HG03135 (cell line): Measurements from ENCODE around the gene TLR8.
"Not testable (repeated sequence)": the region's sequence is repeated elsewhere in the genome, so short reads cannot be mapped to it uniquely, and the experiment has no call there.

Source experiments
- ATAC-seq: cut with Tn5 transposase; IDR thresholded peaks from one replicate; pipeline ENCODE4 v1.9.1; 2021; ENCODE audit warnings: mild to moderate bottlenecking, moderate library complexity; ENCODE audit not compliant: unreplicated experiment

The TLR8 gene

DNA sequence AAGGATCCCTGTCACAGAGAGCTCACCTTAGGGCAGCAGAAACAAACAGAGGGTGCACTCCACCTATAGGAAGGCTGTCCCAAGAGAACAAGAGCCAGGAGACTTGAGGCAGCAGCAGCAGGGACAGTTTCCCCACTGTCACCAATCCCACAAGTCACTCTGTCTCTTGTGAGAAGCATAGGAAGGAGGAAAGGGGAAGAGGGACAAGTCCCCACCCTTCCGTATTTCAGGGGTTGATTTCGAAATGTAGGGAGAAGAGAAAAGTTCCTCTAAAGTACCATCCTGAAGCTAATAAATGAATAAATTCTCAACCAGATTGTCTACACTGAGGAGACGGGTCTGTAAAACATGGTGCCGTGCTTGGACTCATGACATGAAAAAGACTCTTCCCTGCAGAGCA is 9.5 kb upstream of the TLR8 start:
- no peak for ATAC-seq

DNA sequence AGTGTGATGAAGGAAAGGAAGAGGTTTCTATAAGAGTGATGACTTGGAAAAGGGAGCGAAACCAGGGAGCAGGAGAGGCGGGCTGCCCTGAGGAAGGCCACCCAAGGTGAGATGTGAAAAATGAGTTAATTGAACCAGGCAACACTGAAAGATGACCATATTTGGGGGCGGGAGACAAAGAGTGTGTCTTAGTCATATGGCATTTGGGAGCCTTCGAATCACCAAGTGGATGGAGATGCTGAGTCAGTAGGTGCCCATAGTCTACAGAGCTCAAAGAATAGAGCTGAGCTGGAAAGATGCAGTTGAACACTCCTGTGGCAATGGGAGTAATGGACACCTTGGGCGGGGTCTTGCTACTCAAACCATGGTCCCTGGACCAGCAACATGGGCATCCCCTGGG is 8.3 kb upstream of the TLR8 start:
- ATAC-seq = no peak

GRCh38 chrX:12899506-12899905 is 6.9 kb upstream of the TLR8 start:
- ATAC-seq = no peak

DNA sequence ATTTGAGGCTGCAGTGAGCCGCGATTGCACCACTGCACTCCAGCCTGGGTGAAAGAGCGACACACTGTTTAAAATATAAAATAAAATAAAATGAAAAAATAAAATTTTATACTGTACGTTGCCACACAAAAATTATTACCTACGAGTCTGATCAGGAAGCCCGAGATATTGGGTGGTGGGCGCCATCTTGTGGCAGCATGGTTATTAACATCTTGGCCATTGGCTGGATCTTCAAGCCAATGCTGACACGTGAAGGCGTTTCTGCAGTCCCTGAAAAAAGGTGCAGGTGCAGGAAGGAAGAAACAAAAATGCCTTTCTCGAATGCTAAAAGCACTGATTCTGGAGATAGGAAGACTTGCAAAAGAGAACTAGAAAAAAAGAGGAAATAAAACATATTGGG is 4.9 kb upstream of the TLR8 start:
- no peak for ATAC-seq

DNA sequence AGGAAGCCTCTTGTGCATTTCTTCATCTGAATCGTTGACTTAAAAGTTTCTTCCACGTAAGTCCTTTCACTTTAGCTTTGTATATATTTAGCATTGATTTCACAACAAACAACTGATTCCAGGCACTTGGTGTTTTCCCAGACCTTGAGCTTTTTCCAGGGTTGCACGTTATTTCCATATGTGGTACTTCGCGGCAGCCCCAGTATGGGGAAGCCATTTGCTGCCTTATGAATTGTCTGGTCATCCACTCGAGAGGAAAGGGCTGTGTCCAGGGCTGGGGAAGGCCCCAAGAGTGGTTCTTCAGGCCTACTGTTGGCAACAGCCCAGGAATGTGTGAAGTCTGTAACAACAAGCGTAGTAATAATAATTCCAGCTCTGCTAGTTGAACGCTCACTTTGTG is 2.8 kb upstream of the TLR8 start:
- ATAC-seq = no peak

DNA sequence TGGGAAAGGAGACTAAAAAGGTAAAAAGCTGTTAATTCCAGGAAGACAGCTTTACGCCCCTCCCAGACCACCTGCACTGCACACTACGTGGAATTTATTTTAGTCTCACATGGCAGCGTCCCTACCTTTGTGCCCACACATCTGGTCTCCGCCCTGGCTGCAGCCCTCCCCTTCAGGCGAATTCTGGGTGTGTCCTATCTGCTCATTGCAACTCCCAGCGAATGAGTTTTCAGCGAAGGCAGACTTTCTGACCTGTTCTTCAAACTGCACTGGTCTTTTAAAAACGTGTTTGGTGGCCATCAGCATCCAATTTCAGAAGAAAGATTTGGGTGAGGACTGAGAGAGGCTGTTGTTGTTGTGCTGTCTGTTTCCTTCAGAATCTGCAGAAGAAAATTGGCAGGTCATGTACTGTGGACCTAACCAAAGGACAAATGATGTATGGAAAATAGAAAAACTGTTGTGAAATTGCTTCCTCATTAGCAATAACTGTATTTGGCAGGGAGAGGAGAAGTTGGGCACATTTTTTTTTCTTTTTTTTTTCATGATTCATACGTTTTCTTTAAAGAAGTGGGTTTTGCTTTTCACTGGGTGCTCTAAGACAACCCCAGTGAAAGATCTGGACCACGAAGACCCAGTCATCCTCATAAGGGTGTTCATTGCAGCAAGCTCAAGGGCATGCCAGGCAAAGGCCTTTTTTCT is 4.2 kb downstream of the TLR8 start:
- ATAC-seq = no peak

GRCh38 chrX:12911122-12911470 is 4.7 kb downstream of the TLR8 start:
- no peak for ATAC-seq

GRCh38 chrX:12912791-12913482 is 6.5 kb downstream of the TLR8 start:
- no peak for ATAC-seq

DNA sequence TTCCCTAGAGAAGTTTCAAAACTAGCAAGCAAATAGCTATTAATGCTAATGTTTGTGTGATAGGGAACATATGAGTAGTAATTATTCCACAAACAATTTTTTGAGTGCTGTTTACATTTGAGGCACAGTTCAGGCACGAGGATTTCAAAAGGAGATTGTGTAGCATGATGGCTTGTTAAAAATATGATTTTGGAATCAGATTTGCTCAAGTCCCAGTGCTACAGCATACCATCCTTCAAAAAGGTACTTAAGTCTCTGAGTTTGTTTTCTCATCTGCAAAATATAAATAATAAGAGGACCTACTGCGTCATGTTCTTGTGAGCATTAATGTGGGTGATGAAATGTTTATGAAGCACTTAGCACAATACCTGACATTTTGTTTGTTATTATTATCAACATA is 11.3 kb downstream of the TLR8 start:
- no peak for ATAC-seq

DNA sequence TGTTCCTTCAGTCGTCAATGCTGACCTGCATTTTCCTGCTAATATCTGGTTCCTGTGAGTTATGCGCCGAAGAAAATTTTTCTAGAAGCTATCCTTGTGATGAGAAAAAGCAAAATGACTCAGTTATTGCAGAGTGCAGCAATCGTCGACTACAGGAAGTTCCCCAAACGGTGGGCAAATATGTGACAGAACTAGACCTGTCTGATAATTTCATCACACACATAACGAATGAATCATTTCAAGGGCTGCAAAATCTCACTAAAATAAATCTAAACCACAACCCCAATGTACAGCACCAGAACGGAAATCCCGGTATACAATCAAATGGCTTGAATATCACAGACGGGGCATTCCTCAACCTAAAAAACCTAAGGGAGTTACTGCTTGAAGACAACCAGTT is 12.6 kb downstream of the TLR8 start:
- no peak for ATAC-seq

GRCh38 chrX:12919620-12920019 is 13.2 kb downstream of the TLR8 start:
- ATAC-seq = no peak

DNA sequence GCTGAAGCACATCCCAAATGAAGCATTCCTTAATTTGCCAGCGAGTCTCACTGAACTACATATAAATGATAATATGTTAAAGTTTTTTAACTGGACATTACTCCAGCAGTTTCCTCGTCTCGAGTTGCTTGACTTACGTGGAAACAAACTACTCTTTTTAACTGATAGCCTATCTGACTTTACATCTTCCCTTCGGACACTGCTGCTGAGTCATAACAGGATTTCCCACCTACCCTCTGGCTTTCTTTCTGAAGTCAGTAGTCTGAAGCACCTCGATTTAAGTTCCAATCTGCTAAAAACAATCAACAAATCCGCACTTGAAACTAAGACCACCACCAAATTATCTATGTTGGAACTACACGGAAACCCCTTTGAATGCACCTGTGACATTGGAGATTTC is 14.6 kb downstream of the TLR8 start:
- ATAC-seq = no peak

GRCh38 chrX:12921886-12922598 is 15.6 kb downstream of the TLR8 start:
- no peak for ATAC-seq

- ATAC-seq = no peak
Observed at GRCh38 chrX:12922599-12922919, 16.1 kb downstream of the TLR8 start.

GRCh38 chrX:12929701-12930100 is 23.3 kb downstream of the TLR8 start:
- ATAC-seq = no peak

DNA sequence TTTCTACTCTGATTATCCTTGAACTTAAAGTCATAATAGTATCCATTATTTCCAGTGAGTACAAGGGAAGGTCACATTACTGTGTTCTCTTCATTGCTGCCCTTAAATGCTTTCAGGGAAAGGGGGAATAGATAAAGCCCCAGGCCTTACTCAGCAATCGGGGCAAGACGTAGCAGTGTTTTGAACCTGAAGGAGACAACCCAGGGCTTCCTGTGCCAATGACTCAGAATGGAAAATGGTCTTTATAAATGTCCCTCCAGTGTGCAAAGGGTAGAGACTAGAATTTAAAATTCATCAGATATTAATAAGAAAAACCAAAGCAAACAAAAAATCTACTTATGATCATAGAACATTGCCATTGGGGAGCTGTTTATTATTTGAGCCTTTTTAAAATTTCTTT is 23.7 kb downstream of the TLR8 start:
- no peak for ATAC-seq

DNA sequence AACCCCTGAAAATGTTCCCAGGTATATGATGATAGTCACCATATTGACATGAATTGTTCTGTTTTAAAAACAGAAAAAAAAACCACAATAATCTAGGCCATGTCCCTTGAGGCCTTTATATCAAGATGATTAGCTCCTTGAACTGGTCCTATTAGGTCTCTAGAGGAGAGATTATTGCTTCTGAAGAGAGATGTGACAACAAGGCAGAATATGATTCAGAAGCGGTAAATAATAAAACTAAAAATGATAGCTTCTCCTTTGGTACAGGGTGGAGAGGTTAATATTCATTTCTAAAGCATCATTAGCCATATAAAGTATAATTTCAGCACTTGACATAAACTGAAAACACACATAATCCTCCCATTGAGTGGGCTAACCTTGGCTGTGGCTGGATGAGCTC is 25.8 kb downstream of the TLR8 start:
- ATAC-seq = no peak

DNA sequence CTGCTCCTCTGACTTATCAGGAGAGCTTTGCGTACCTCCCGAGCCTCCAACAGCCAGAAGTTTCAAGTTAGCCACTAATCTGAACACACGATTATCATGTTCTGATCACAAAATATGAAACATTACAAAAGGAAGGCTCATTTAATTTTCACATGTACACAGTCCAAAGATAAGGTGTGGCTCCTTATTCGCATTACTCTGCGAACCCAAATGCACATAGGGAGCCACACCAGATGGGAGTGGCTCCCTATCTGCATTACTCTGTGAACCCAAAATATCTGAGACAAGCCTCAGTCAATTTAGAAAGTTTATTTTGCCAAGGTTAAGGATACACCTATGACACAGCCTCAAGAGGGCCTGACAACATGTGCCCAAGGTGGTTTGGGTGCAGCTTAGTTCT is 28.4 kb downstream of the TLR8 start:
- ATAC-seq = no peak

- ATAC-seq = no peak
Observed at GRCh38 chrX:12936947-12937346, 30.5 kb downstream of the TLR8 start.

GRCh38 chrX:12940471-12940870 is 34.1 kb downstream of the TLR8 start:
- not testable (repeated sequence) for ATAC-seq

GRCh38 chrX:12943592-12943991 is 37.2 kb downstream of the TLR8 start:
- ATAC-seq = not testable (repeated sequence)

DNA sequence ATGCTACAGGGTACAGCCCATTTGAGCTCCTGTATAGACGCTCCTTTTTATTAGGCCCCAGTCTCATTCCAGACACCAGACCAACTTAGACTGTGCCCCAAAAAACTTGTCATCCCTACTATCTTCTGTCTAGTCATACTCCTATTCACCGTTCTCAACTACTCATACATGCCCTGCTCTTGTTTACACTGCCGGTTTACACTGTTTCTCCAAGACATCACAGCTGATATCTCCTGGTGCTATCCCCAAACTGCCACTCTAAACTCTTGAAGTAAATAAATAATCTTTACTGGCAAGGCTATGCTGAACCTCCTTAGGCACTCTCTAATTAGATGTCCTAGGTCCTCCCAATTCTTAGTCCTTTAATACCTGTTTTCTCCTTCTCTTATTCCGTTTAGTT is 38.0 kb downstream of the TLR8 start:
- ATAC-seq = not testable (repeated sequence)
